ENCODE data around the gene NCOA7.

GRCh38 chr6:125828476-125829039, 37.8 kb downstream of the NCOA7 start:
- no peak for TF ChIP-seq CTCF (IDR thresholded peaks at IDR 0.05)
- no peak for TF ChIP-seq POLR2AphosphoS5 (IDR thresholded peaks at IDR 0.05)
- TF ChIP-seq EP300 (IDR thresholded peaks at IDR 0.05; ENCODE audit: low read depth) = no peak
